ENCODE data around the gene SRPK2.
"Not testable (repeated sequence)": the region's sequence is repeated elsewhere in the genome, so short reads cannot be mapped to it uniquely, and the experiment has no call there.

The SRPK2 gene

GRCh38 chr7:105278565-105278964, 110.2 kb downstream of the SRPK2 start:
- DNase-seq = no peak
- ATAC-seq = no peak
- Mint-ChIP-seq H3K27me3 (no peaks in the 10 kb centered on the region), H3K9me3 (no peaks in the 10 kb centered on the region), H3K4me3 (no peak overlapping the region), H3K4me1 (peaks cover 12% of the 10 kb centered on the region), H3K27ac (no peak overlapping the region)

DNA sequence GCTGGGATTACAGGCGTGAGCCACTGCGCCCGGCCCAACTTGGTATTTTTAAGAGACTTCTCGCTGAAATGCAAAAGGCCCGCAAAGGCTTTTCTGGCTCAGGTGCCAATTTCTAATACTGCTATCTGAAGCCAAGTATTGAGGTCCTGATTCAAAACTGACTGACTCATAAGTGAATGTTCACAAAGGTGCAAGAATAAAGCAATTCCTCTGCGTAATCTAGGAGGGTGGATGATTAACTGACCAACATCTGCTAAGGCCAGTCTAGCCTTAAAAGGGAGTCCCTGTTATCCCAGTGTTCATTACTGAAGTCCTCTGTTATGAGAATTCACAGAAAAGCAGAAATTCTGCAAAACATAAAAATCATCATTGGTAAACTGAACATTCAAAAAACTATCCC, 111.4 kb downstream of the SRPK2 start:
- Mint-ChIP-seq H3K27ac (peak overlapping the region in 1 of 2 donors; percentile 82), H3K27me3 (no peaks in the 10 kb centered on the region), H3K4me3 (no peak overlapping the region), H3K9me3 (no peaks in the 10 kb centered on the region), H3K4me1 (peaks cover 16% of the 10 kb centered on the region)
- ATAC-seq (no peak), DNase-seq (no peak)

DNA sequence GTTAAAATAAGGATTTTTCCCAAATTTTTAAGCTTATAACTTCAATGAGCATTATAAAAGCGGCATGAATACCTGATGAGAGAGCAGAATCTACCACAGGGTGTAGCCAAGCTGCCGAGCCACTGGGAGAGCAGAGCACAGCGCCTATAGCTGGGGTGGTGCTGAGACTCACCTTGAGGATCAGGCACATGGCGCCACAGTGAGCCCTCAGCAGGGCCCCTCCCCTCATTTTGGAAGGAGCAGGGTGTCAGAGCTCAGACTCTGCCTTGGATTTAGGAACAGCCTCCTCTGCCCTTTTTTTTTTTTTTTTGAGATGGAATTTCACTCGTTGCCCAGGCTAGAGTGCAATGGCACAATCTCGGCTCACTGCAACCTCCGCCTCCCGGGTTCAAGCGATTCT, 118.6 kb downstream of the SRPK2 start:
- ATAC-seq (peak; percentile 57), DNase-seq (no peak)
- H3K4me3 Mint-ChIP-seq = no peak overlapping the region
- H3K27ac Mint-ChIP-seq = no peak overlapping the region
- no peaks in the 10 kb centered on the region for H3K27me3 Mint-ChIP-seq
- peaks cover 48% of the 10 kb centered on the region for H3K4me1 Mint-ChIP-seq
- no peaks in the 10 kb centered on the region for H3K9me3 Mint-ChIP-seq

GRCh38 chr7:105269397-105269796, 119.3 kb downstream of the SRPK2 start:
- ATAC-seq (peak; percentile 24), DNase-seq (no peak)
- no peaks in the 10 kb centered on the region for H3K27me3 Mint-ChIP-seq
- peak overlapping the region; percentile 89 to 97 for H3K4me3 Mint-ChIP-seq
- H3K9me3 Mint-ChIP-seq = no peaks in the 10 kb centered on the region
- peaks cover 55% of the 10 kb centered on the region for H3K4me1 Mint-ChIP-seq
- peak overlapping the region; percentile 96 to 97 for H3K27ac Mint-ChIP-seq

DNA sequence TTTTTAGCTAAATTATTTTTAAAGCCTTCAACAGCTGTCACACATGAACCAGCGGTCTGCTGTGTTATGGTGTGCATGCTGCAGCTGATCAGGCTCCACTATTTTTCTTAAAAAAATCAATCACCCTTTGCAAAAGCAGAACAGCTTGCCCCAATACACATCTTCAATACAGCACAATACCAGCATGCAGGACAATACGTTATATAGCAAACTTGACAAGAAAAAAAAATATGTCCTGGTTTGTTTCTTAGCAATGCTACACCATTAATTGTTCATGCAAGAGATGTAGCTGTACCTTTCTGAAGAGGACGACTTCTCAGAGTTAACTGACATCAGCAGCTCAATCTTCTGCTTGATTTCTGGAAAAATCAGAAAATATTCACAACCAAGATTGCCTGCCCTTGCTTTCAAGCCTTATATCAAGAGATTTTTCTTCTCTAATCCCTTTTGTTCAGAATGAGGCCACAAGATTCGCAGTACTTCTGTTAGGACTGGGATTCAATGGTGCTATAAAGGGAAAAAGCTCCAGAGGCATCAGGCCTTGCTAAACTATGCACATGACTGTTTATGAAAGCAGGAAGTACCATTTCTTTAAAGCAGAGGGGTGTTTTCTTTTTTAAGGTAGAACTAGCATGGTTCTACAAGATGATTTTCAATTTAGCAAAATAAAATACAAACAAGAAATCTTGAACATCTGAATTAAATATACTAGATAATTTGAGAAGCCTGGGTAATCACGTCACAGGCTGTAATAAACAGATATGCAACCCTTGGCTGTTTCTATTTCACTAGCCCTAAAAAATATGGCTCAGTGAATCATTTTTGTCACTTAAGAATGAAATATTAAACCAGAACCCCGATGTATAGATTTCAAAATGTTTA, 120.0 kb downstream of the SRPK2 start:
- DNase-seq (peak in 1 of 2 donors; percentile 7), ATAC-seq (peak; percentile 72)
- peak overlapping the region; percentile 96 to 97 for H3K27ac Mint-ChIP-seq
- H3K4me1 Mint-ChIP-seq = peaks cover 61% of the 10 kb centered on the region
- no peaks in the 10 kb centered on the region for H3K9me3 Mint-ChIP-seq
- no peaks in the 10 kb centered on the region for H3K27me3 Mint-ChIP-seq
- H3K4me3 Mint-ChIP-seq = peak overlapping the region; percentile 89 to 97

DNA sequence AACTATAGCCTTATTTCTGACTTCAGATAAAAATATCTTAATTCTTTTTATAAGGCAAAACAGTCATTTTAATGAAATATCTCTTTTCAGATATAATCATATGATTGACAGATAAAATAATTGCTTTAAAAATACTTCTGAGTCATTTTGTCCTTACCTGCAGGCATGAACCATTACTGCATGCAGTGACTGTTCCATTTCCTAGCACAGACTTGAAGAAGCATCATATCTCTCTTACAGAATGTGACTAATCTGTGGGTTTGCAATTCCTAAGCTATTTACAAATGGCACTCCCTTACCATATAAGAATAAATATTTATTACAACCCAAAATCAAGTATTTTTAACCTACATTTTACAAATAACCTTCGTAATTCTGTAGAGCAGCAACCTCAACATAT, 120.7 kb downstream of the SRPK2 start:
- H3K9me3 Mint-ChIP-seq = no peaks in the 10 kb centered on the region
- ATAC-seq (peak; percentile 89), DNase-seq (no peak)
- H3K4me3 Mint-ChIP-seq = peak overlapping the region; percentile 89 to 97
- H3K27ac Mint-ChIP-seq = no peak overlapping the region
- H3K4me1 Mint-ChIP-seq = peaks cover 54% of the 10 kb centered on the region
- H3K27me3 Mint-ChIP-seq = no peaks in the 10 kb centered on the region

- peak overlapping the region in 1 of 2 donors; percentile 77 for H3K27ac Mint-ChIP-seq
- ATAC-seq (no peak), DNase-seq (no peak)
- H3K27me3 Mint-ChIP-seq = no peaks in the 10 kb centered on the region
- H3K9me3 Mint-ChIP-seq = no peaks in the 10 kb centered on the region
- H3K4me1 Mint-ChIP-seq = peaks cover 54% of the 10 kb centered on the region
- peak overlapping the region; percentile 67 to 88 for H3K4me3 Mint-ChIP-seq
These were observed 121.5 kb downstream of the SRPK2 start for GRCh38 chr7:105267244-105267643.

GRCh38 chr7:105264707-105265106, 124.0 kb downstream of the SRPK2 start:
- Mint-ChIP-seq H3K9me3 (peaks cover 0 to 2% of the 10 kb centered on the region in 2 donors), H3K27ac (no peak overlapping the region), H3K4me1 (peaks cover 41% of the 10 kb centered on the region), H3K27me3 (no peaks in the 10 kb centered on the region), H3K4me3 (no peak overlapping the region)
- ATAC-seq (no peak), DNase-seq (no peak)

DNA sequence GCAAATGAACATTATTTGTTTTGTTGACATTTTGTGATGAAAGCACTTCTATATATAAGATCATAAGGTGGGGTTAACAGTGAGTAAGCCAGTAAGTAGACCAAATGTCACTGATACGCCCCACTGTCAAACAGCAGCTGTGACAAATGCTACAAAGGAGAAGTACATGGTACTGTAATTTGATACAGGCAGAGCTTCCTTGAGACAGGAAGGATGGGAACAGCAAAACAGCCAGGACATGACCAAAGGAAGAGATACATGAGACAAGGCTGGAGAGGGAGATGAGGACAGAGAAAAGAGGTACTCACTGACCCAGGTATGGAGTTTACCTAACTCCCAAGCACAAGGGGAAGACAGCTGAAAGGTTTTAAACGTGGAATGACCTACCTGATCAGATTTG, 127.0 kb downstream of the SRPK2 start:
- Mint-ChIP-seq H3K4me1 (peaks cover 48% of the 10 kb centered on the region), H3K4me3 (no peak overlapping the region), H3K27me3 (no peaks in the 10 kb centered on the region), H3K27ac (peak overlapping the region in 1 of 2 donors; percentile 48), H3K9me3 (peaks cover 0 to 4% of the 10 kb centered on the region in 2 donors)
- DNase-seq (no peak), ATAC-seq (no peak)

DNA sequence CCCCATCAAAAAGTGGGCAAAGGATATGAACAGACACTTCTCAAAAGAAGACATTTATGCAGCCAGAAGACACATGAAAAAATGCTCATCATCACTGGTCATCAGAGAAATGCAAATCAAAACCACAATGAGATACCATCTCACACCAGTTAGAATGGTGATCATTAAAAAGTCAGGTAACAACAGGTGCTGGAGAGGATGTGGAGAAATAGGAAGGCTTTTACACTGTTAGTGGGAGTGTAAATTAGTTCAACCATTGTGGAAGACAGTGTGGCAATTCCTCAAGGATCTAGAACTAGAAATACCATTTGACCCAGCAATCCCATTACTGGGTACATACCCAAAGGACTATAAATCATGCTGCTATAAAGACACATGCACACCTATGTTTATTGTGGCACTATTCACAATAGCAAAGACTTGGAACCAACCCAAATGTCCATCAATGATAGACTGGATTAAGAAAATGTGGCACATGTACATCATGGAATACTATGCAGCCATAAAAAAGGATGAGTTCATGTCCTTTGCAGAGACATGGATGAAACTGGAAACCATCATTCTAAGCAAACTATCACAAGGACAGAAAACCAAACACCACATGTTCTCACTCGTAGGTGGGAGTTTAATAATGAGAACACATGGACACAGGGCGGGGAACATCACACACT, 128.4 kb downstream of the SRPK2 start:
- H3K27ac Mint-ChIP-seq, ATAC-seq, H3K9me3 Mint-ChIP-seq, H3K4me3 Mint-ChIP-seq, H3K27me3 Mint-ChIP-seq, DNase-seq: not testable (repeated sequence)
- peaks cover 52% of the 10 kb centered on the region for H3K4me1 Mint-ChIP-seq

DNA sequence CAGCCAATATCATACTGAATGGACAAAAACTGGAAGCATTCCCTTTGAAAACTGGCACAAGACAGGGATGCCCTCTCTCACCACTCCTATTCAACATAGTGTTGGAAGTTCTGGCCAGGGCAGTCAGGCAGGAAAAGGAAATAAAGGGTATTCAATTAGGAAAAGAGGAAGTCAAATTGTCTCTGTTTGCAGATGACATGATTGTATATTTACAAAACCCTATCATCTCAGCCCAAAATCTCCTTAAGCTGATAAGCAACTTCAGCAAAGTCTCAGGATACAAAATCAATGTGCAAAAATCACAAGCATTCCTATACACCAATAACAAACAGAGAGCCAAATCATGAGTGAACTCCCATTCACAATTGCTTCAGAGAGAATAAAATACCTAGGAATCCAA, 129.8 kb downstream of the SRPK2 start:
- not testable (repeated sequence) for ATAC-seq, H3K9me3 Mint-ChIP-seq, H3K4me3 Mint-ChIP-seq, H3K27ac Mint-ChIP-seq, DNase-seq, H3K27me3 Mint-ChIP-seq
- H3K4me1 Mint-ChIP-seq = peaks cover 38% of the 10 kb centered on the region

DNA sequence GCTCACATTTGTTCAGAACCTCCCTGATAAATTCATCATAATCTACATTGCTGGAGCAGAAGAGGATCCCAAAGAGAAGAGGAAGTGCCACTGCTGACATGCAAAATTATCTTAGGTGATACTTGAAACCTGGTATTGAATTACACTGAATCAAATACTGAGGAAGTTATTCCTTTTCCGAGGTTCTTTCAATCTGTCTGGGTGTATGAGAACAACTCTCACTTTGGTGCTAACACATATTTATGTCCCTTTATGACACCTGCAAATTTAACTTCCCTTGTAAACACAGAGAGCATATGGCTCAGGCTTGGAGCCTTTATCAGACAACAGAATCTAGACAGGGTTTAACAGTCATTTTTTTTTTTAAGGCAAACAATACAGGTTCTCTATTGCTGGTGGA, 131.4 kb downstream of the SRPK2 start:
- Mint-ChIP-seq H3K9me3 (peaks cover 0 to 4% of the 10 kb centered on the region in 2 donors), H3K27ac (peak overlapping the region in 1 of 2 donors; percentile 49), H3K4me1 (peaks cover 48% of the 10 kb centered on the region), H3K4me3 (no peak overlapping the region), H3K27me3 (no peaks in the 10 kb centered on the region)
- ATAC-seq (no peak), DNase-seq (no peak)

GRCh38 chr7:105256761-105257231, 131.9 kb downstream of the SRPK2 start:
- no peak for ATAC-seq
- no peak for DNase-seq
- Mint-ChIP-seq H3K4me3 (no peak overlapping the region), H3K27me3 (no peaks in the 10 kb centered on the region), H3K4me1 (peaks cover 52% of the 10 kb centered on the region), H3K9me3 (peaks cover 0 to 4% of the 10 kb centered on the region in 2 donors), H3K27ac (peak overlapping the region in 1 of 2 donors; percentile 49)

- Mint-ChIP-seq H3K4me1 (peaks cover 31% of the 10 kb centered on the region), H3K27ac (no peak overlapping the region), H3K27me3 (no peaks in the 10 kb centered on the region), H3K4me3 (no peak overlapping the region), H3K9me3 (no peaks in the 10 kb centered on the region)
- no peak for DNase-seq
- no peak for ATAC-seq
These were observed 138.0 kb downstream of the SRPK2 start for GRCh38 chr7:105250706-105251105.

- H3K9me3 Mint-ChIP-seq = no peaks in the 10 kb centered on the region
- no peak for ATAC-seq
- no peaks in the 10 kb centered on the region for H3K27me3 Mint-ChIP-seq
- H3K4me3 Mint-ChIP-seq = no peak overlapping the region
- no peak for DNase-seq
- H3K4me1 Mint-ChIP-seq = peaks cover 31% of the 10 kb centered on the region
- no peak overlapping the region for H3K27ac Mint-ChIP-seq
These were observed 138.5 kb downstream of the SRPK2 start for GRCh38 chr7:105250239-105250638.

DNA sequence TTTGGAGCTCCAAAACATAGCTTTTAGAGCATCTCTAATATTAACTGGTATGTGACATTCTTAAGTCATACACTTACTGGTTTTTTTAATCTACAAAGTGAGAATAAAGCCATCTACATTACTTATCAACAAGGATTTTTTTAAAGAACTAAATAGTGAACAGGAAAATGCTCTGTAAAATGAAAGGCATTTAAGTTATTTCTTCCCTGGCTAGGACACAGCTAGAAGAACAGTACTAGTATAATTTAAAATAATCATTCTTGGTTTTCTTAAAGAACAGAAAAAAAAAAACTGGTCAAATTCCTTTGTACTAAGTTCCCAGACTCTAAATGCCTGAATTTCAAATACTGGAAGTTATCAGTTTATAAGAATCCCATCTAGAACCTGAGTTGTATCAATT, 139.5 kb downstream of the SRPK2 start:
- ATAC-seq (no peak), DNase-seq (no peak)
- Mint-ChIP-seq H3K4me3 (no peak overlapping the region), H3K9me3 (no peaks in the 10 kb centered on the region), H3K4me1 (peaks cover 31% of the 10 kb centered on the region), H3K27ac (no peak overlapping the region), H3K27me3 (no peaks in the 10 kb centered on the region)

All from stimulated activated naive CD8-positive, alpha-beta T cell treated with anti-CD3 and anti-CD28 coated beads, Interleukin-15, amount 100 ng/mL, for 72 hours (primary cell).